Left lung (tissue), 8 donors: ENCODE data around the gene NAXD. TPM values are rescaled to one million over a fixed set of nuclear protein-coding genes. Genes with fewer than 3 reads are reported as not detected.

Experiments used
- polyA plus RNA-seq, 6 donors: library from polyadenylated mRNA; unstranded; fragments of 120-200 nt; gene quantifications; one replicate each; pipeline ENCODE4 v1.2.1, GENCODE V29; 2013; ENCODE audit not compliant: insufficient read length in 6 of 6
- total RNA-seq, 2 donors: library from RNA; stranded (reverse); fragmentation: NEBNext Ultra II Directional; extraction: Animal tissue kit (Norgen Biotek cat#: 25700); gene quantifications; one replicate each; pipeline ENCODE4 v1.2.1, GENCODE V29; 2021
- donor health status: DM: no; HTN: yes; CAD: no.
- donor health status: DM: no; HTN: no; CAD: no.

NAXD gene
- total and polyA plus RNA-seq, 8 donors, result 25.3 to 41.1 (median 37.7) TPM

Other genes with a start within 250 kb of the NAXD start
- 10 to 100 TPM; 36.2 to 42.4 TPM for gene RAB20, start 53.8 kb upstream of the NAXD start, total RNA-seq
- gene RAB20, start 53.8 kb upstream of the NAXD start, polyA plus RNA-seq, result 10 to 100 TPM; 20.1 to 23.1 (median 21.0) TPM
- gene CARS2, start 90.6 kb downstream of the NAXD start, total RNA-seq, result 10 to 100 TPM; 61.9 to 79.8 TPM
- 10 to 100 TPM; 63.9 to 78.5 (median 71.3) TPM for gene CARS2, start 90.6 kb downstream of the NAXD start, polyA plus RNA-seq
- gene ING1, start 98.2 kb downstream of the NAXD start, total RNA-seq, result 10 to 100 TPM in 1 of 2 donors, 1 to 10 TPM in 1; 9.3 to 10.9 TPM
- gene ING1, start 98.2 kb downstream of the NAXD start, polyA plus RNA-seq, result 10 to 100 TPM; 19.4 to 24.3 (median 23.2) TPM